ENCODE measurements around the gene SNRPA1.
"Not testable (repeated sequence)": the region's sequence is repeated elsewhere in the genome, so short reads cannot be mapped to it uniquely, and the experiment has no call there.

The SNRPA1 gene

GRCh38 chr15:101295607-101296161 is 636 bp upstream of the SNRPA1 start:
- Histone ChIP-seq H3K27me3 (ENCODE audit: control insufficient read depth, insufficient read depth, low read length, poor library complexity, severe bottlenecking) (peaks cover 4% of the 10 kb centered on the region), H3K4me1 (ENCODE audit: control insufficient read depth, insufficient read depth, low read length) (no peaks in the 10 kb centered on the region), H3K4me3 (ENCODE audit: insufficient read depth, low read depth, low read length) (peak overlapping the region; percentile 98), H3K36me3 (ENCODE audit: control insufficient read depth, insufficient read depth, low read length) (no peaks in the 10 kb centered on the region), H3K27ac (ENCODE audit: insufficient read depth, low read depth, low read length, poor library complexity, severe bottlenecking) (no peak overlapping the region), H3K9me3 (ENCODE audit: control insufficient read depth, low read length) (no peaks in the 10 kb centered on the region)
- 26 to 27% methylated on average over 20 of the region's 20 CpGs for WGBS, 2 experiments

- Histone ChIP-seq H3K36me3 (ENCODE audit: control insufficient read depth, insufficient read depth, low read length) (no peaks in the 10 kb centered on the region), H3K4me3 (ENCODE audit: insufficient read depth, low read depth, low read length) (no peak overlapping the region), H3K27me3 (ENCODE audit: control insufficient read depth, insufficient read depth, low read length, poor library complexity, severe bottlenecking) (peaks cover 4% of the 10 kb centered on the region), H3K4me1 (ENCODE audit: control insufficient read depth, insufficient read depth, low read length) (no peaks in the 10 kb centered on the region), H3K27ac (ENCODE audit: insufficient read depth, low read depth, low read length, poor library complexity, severe bottlenecking) (no peak overlapping the region), H3K9me3 (ENCODE audit: control insufficient read depth, low read length) (no peaks in the 10 kb centered on the region)
- 90 to 94% methylated on average over 8 to 9 of the region's 10 CpGs for WGBS, 2 experiments
These were observed 1.9 kb downstream of the SNRPA1 start for GRCh38 chr15:101293122-101293521.

GRCh38 chr15:101288905-101289513 is 6.0 kb downstream of the SNRPA1 start:
- Histone ChIP-seq H3K27ac (ENCODE audit: insufficient read depth, low read depth, low read length, poor library complexity, severe bottlenecking) (no peak overlapping the region), H3K4me3 (ENCODE audit: insufficient read depth, low read depth, low read length) (no peak overlapping the region), H3K27me3 (ENCODE audit: control insufficient read depth, insufficient read depth, low read length, poor library complexity, severe bottlenecking) (no peaks in the 10 kb centered on the region), H3K36me3 (ENCODE audit: control insufficient read depth, insufficient read depth, low read length) (peaks cover 25% of the 10 kb centered on the region), H3K4me1 (ENCODE audit: control insufficient read depth, insufficient read depth, low read length) (no peaks in the 10 kb centered on the region), H3K9me3 (ENCODE audit: control insufficient read depth, low read length) (no peaks in the 10 kb centered on the region)
- WGBS, 2 experiments: 92 to 93% methylated on average over 7 to 8 of the region's 8 CpGs

GRCh38 chr15:101287342-101287741 is 7.7 kb downstream of the SNRPA1 start:
- not testable (repeated sequence) for H3K27me3 ChIP-seq (ENCODE audit: control insufficient read depth, insufficient read depth, low read length, poor library complexity, severe bottlenecking); H3K4me1 ChIP-seq (ENCODE audit: control insufficient read depth, insufficient read depth, low read length); H3K4me3 ChIP-seq (ENCODE audit: insufficient read depth, low read depth, low read length); H3K27ac ChIP-seq (ENCODE audit: insufficient read depth, low read depth, low read length, poor library complexity, severe bottlenecking); H3K9me3 ChIP-seq (ENCODE audit: control insufficient read depth, low read length)
- H3K36me3 ChIP-seq (ENCODE audit: control insufficient read depth, insufficient read depth, low read length): peaks cover 32% of the 10 kb centered on the region
- WGBS, 2 experiments: 93 to 98% methylated on average over 4 of the region's 6 CpGs

GRCh38 chr15:101286471-101287114 is 8.5 kb downstream of the SNRPA1 start:
- Histone ChIP-seq H3K27ac (ENCODE audit: insufficient read depth, low read depth, low read length, poor library complexity, severe bottlenecking) (no peak overlapping the region), H3K36me3 (ENCODE audit: control insufficient read depth, insufficient read depth, low read length) (peaks cover 35% of the 10 kb centered on the region), H3K9me3 (ENCODE audit: control insufficient read depth, low read length) (no peaks in the 10 kb centered on the region), H3K4me3 (ENCODE audit: insufficient read depth, low read depth, low read length) (no peak overlapping the region), H3K27me3 (ENCODE audit: control insufficient read depth, insufficient read depth, low read length, poor library complexity, severe bottlenecking) (no peaks in the 10 kb centered on the region), H3K4me1 (ENCODE audit: control insufficient read depth, insufficient read depth, low read length) (no peaks in the 10 kb centered on the region)
- WGBS, 2 experiments: 97 to 98% methylated on average over 8 to 9 of the region's 9 CpGs

- no peaks in the 10 kb centered on the region for H3K27me3 ChIP-seq (ENCODE audit: control insufficient read depth, insufficient read depth, low read length, poor library complexity, severe bottlenecking)
- H3K9me3 ChIP-seq (ENCODE audit: control insufficient read depth, low read length): no peaks in the 10 kb centered on the region
- H3K4me3 ChIP-seq (ENCODE audit: insufficient read depth, low read depth, low read length): no peak overlapping the region
- H3K4me1 ChIP-seq (ENCODE audit: control insufficient read depth, insufficient read depth, low read length): no peaks in the 10 kb centered on the region
- WGBS, 2 experiments: 90 to 92% methylated on average over 6 of the region's 6 CpGs
- H3K27ac ChIP-seq (ENCODE audit: insufficient read depth, low read depth, low read length, poor library complexity, severe bottlenecking): no peak overlapping the region
- peaks cover 41% of the 10 kb centered on the region for H3K36me3 ChIP-seq (ENCODE audit: control insufficient read depth, insufficient read depth, low read length)
These were observed 11.1 kb downstream of the SNRPA1 start for GRCh38 chr15:101283931-101284330.

- Histone ChIP-seq H3K4me3 (ENCODE audit: insufficient read depth, low read depth, low read length) (no peak overlapping the region), H3K27me3 (ENCODE audit: control insufficient read depth, insufficient read depth, low read length, poor library complexity, severe bottlenecking) (no peaks in the 10 kb centered on the region), H3K36me3 (ENCODE audit: control insufficient read depth, insufficient read depth, low read length) (peaks cover 30% of the 10 kb centered on the region), H3K9me3 (ENCODE audit: control insufficient read depth, low read length) (no peaks in the 10 kb centered on the region), H3K4me1 (ENCODE audit: control insufficient read depth, insufficient read depth, low read length) (no peaks in the 10 kb centered on the region), H3K27ac (ENCODE audit: insufficient read depth, low read depth, low read length, poor library complexity, severe bottlenecking) (no peak overlapping the region)
- 90 to 98% methylated on average over 2 of the region's 2 CpGs for WGBS, 2 experiments
These were observed 15.0 kb downstream of the SNRPA1 start for GRCh38 chr15:101280007-101280406.

GRCh38 chr15:101277943-101278564 is 17.0 kb downstream of the SNRPA1 start:
- H3K27me3 ChIP-seq (ENCODE audit: control insufficient read depth, insufficient read depth, low read length, poor library complexity, severe bottlenecking): no peaks in the 10 kb centered on the region
- 86 to 91% methylated on average over 12 of the region's 12 CpGs for WGBS, 2 experiments
- H3K27ac ChIP-seq (ENCODE audit: insufficient read depth, low read depth, low read length, poor library complexity, severe bottlenecking): no peak overlapping the region
- no peaks in the 10 kb centered on the region for H3K4me1 ChIP-seq (ENCODE audit: control insufficient read depth, insufficient read depth, low read length)
- peak overlapping the region; percentile 66 for H3K4me3 ChIP-seq (ENCODE audit: insufficient read depth, low read depth, low read length)
- H3K36me3 ChIP-seq (ENCODE audit: control insufficient read depth, insufficient read depth, low read length): peaks cover 38% of the 10 kb centered on the region
- no peaks in the 10 kb centered on the region for H3K9me3 ChIP-seq (ENCODE audit: control insufficient read depth, low read length)

GRCh38 chr15:101277038-101277822 is 17.8 kb downstream of the SNRPA1 start, which contains the start of gene SELENOS:
Gene SELENOS (minus strand): TSS chr15:101277485. CDS start chr15:101277417, 68 bp downstream.
- Histone ChIP-seq H3K4me3 (ENCODE audit: insufficient read depth, low read depth, low read length) (peak within 1 kb of the TSS; percentile 66), H3K27me3 (ENCODE audit: control insufficient read depth, insufficient read depth, low read length, poor library complexity, severe bottlenecking) (no peaks in the 10 kb centered on the region), H3K27ac (ENCODE audit: insufficient read depth, low read depth, low read length, poor library complexity, severe bottlenecking) (no peak within 1 kb of the TSS), H3K4me1 (ENCODE audit: control insufficient read depth, insufficient read depth, low read length) (no peaks in the 10 kb centered on the region), H3K9me3 (ENCODE audit: control insufficient read depth, low read length) (no peaks in the 10 kb centered on the region), H3K36me3 (ENCODE audit: control insufficient read depth, insufficient read depth, low read length) (peaks cover 41% of the 10 kb centered on the region)
- WGBS, 2 experiments: 1% methylated on average over 91 of the region's 91 CpGs

Measured in ectodermal cell (in vitro differentiated cells).